HepG2 (cell line): ENCODE results near the gene POU3F3. TPM values are rescaled to one million over a fixed set of nuclear protein-coding genes. Genes with fewer than 3 reads are reported as not detected.

Source experiments
- ASH2L ChIP-seq: fragments of 300-600, 200-600 bp; sonication (generic); IDR thresholded peaks from 2 replicates; pipeline ENCODE4 v1.7.0; 2017; ENCODE audit warnings: low read depth, mild to moderate bottlenecking, moderate library complexity, mixed read lengths, low read length; ENCODE audit not compliant: insufficient read length
- ATF1 ChIP-seq: IDR thresholded peaks from 2 replicates; pipeline ENCODE4 v1.6.1; 2016; ENCODE audit warnings: mild to moderate bottlenecking, control low read depth
- ATF4 ChIP-seq, 2 experiments: fragments of 450-650 bp in 1 of 2; sonication (generic) in 1 of 2; formaldehyde crosslinking; IDR thresholded peaks; 2 replicates each; pipeline versions ENCODE4 v1.5.0 to v1.8.0; 2020 to 2022; ENCODE audit warnings: mild to moderate bottlenecking in 1 of 2, missing genetic modification reagents in 1 of 2
- IKZF1 ChIP-seq: fragments of 450-650 bp; IDR thresholded peaks from 2 replicates; pipeline ENCODE4 v1.7.1; 2016
- KDM3A ChIP-seq: IDR thresholded peaks from 2 replicates; pipeline ENCODE4 v1.6.1; 2018; ENCODE audit warnings: low read depth, missing compliant biosample characterization
- MEIS2 ChIP-seq: sonication (generic); formaldehyde crosslinking; IDR thresholded peaks from 2 replicates; pipeline ENCODE4 v1.9.0; 2021; ENCODE audit warnings: mild to moderate bottlenecking, missing genetic modification reagents
- MTERF4 ChIP-seq: sonication (generic); formaldehyde crosslinking; IDR thresholded peaks from 2 replicates; pipeline ENCODE4 v1.8.0; 2023; ENCODE audit warnings: mild to moderate bottlenecking, missing genetic modification reagents
- MYC ChIP-seq: sonication (generic); formaldehyde crosslinking; IDR thresholded peaks from 2 replicates; pipeline ENCODE4 v1.9.0; 2021; ENCODE audit warnings: missing genetic modification reagents, borderline replicate concordance
- SSRP1 ChIP-seq: IDR thresholded peaks from 2 replicates; pipeline ENCODE4 v1.6.1; 2016; ENCODE audit warnings: control low read depth
- ZBTB4 ChIP-seq: sonication (generic); formaldehyde crosslinking; IDR thresholded peaks from 2 replicates; pipeline ENCODE4 v1.4.0; 2020; ENCODE audit warnings: missing genetic modification reagents, mild to moderate bottlenecking, borderline replicate concordance
- ZBTB7B ChIP-seq: sonication (generic); formaldehyde crosslinking; IDR thresholded peaks from 2 replicates; pipeline ENCODE4 v1.4.0; 2020; ENCODE audit warnings: missing genetic modification reagents
- ZNF431 ChIP-seq: sonication (generic); formaldehyde crosslinking; IDR thresholded peaks from 2 replicates; pipeline ENCODE4 v1.9.0; 2022; ENCODE audit warnings: missing genetic modification reagents, low read depth, mild to moderate bottlenecking, borderline replicate concordance
- ZNF460 ChIP-seq: sonication (generic); formaldehyde crosslinking; IDR thresholded peaks from 2 replicates; pipeline ENCODE4 v1.5.1; 2020; ENCODE audit warnings: missing genetic modification reagents, mild to moderate bottlenecking, borderline replicate concordance
- ZNF552 ChIP-seq: sonication (generic); formaldehyde crosslinking; IDR thresholded peaks from 2 replicates; pipeline ENCODE4 v1.9.0; 2022; ENCODE audit warnings: missing genetic modification reagents, mild to moderate bottlenecking, borderline replicate concordance
- ZNF580 ChIP-seq: IDR thresholded peaks from 2 replicates; pipeline ENCODE4 v1.6.1; 2016; ENCODE audit warnings: low read depth, borderline replicate concordance
- ZSCAN5A ChIP-seq: sonication (generic); formaldehyde crosslinking; IDR thresholded peaks from 2 replicates; pipeline ENCODE4 v1.8.0; 2022; ENCODE audit warnings: mild to moderate bottlenecking, missing genetic modification reagents, borderline replicate concordance
- polyA plus RNA-seq, 8 experiments: library from polyadenylated mRNA; depleted of rRNA in 3 of 8; stranded (reverse) in 7 of 8; unstranded in 1 of 8; fragments of >200 nt; fragmentation: Illumina TruSeq in 4 of 8; extraction: Trizol in 4 of 8; gene quantifications; 2 replicates each; pipeline versions ENCODE4 v1.2.1 to v1.2.3, GENCODE V29; 2011 to 2016; ENCODE audit warnings: low read depth in 4 of 8, missing spikeins in 1 of 8, mixed read lengths in 1 of 8; ENCODE audit not compliant: insufficient read depth in 1 of 8
- total RNA-seq, 5 experiments: library from RNA; depleted of rRNA; stranded (reverse); fragments of >200 nt; fragmentation: Illumina TruSeq; extraction: Trizol; gene quantifications; 2 replicates each; pipeline ENCODE4 v1.2.3, GENCODE V29; 2016; ENCODE audit warnings: low read depth in 1 of 5
- TF ChIP-seq, protein P1 (sequence below): sonication (generic); formaldehyde crosslinking; IDR thresholded peaks from 2 replicates; pipeline ENCODE4 v1.5.1; 2020; ENCODE audit warnings: missing genetic modification reagents, mild to moderate bottlenecking, borderline replicate concordance
- TF ChIP-seq, protein P2 (sequence below): sonication (generic); formaldehyde crosslinking; IDR thresholded peaks from 2 replicates; pipeline ENCODE4 v1.5.0; 2020; ENCODE audit warnings: missing genetic modification reagents, mild to moderate bottlenecking, borderline replicate concordance

The POU3F3 gene
- total and polyA plus RNA-seq, 2 of the 13 experiments (the other 11 are each of a cell fraction or from before 2014, with no cell fraction given): not detected

DNA sequence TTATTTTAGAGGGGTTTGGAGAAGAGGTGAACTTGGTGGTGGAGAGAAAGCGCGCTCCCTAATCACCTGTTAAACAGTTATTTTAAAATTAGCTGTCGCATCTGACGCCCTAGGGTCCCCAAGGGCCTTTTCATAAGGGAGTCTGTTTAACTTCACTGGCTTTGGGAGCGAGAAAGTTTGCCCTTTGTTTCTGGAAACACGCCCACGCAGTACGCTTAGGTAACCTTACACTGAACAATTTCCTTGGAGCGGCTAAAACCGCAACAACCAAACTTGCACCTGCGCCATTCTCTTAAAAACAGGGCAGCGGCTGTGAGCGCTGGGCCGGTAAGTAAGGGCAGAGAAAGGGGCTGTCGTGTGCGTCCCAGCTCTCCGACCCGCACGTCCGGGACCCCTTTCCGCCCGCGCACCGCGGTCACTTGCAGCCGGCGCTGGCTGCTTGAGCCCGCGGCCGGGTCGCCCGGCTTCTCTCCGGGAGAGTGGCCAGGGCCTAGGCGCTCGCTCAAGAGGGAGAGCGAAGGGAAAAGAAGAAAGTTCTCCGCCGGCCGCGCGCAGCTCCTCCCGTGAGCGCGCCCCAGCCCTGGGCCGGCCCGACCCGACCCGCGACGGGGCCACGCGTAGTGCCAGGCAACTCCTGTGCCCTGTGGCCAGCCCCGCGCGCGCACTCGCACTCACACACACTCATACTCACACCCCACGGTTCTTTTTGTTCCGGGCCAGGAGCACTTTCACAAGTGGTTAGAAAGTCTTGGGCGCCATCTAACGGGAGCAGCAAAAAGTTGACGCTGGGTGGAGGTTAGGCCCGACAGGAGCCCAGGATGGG lies 19.2 kb downstream of the POU3F3 start (continued):
- no peak for TF ChIP-seq MEIS2 (CRISPR knock-in tag)
- TF ChIP-seq MYC (CRISPR knock-in tag): peak; percentile 31; the same call in 1 of the 2 replicates
- no peak for TF ChIP-seq ZNF460 (CRISPR knock-in tag)
- TF ChIP-seq ATF1: no peak
- TF ChIP-seq MTERF4: 0 out of 2 replicates have a peak, but pooled peaks have one; percentile 44
- TF ChIP-seq ZNF580 (CRISPR knock-in tag): no peak
- TF ChIP-seq, protein P1, sequence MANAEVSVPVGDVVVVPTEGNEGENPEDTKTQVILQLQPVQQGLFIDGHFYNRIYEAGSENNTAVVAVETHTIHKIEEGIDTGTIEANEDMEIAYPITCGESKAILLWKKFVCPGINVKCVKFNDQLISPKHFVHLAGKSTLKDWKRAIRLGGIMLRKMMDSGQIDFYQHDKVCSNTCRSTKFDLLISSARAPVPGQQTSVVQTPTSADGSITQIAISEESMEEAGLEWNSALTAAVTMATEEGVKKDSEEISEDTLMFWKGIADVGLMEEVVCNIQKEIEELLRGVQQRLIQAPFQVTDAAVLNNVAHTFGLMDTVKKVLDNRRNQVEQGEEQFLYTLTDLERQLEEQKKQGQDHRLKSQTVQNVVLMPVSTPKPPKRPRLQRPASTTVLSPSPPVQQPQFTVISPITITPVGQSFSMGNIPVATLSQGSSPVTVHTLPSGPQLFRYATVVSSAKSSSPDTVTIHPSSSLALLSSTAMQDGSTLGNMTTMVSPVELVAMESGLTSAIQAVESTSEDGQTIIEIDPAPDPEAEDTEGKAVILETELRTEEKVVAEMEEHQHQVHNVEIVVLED (CRISPR knock-in tag): no peak
- TF ChIP-seq ASH2L: peak; percentile 53
- TF ChIP-seq ZNF431 (CRISPR knock-in tag): 0 out of 2 replicates have a peak, but pooled peaks have one; percentile 36
- no peak for TF ChIP-seq IKZF1
- TF ChIP-seq, protein P2, sequence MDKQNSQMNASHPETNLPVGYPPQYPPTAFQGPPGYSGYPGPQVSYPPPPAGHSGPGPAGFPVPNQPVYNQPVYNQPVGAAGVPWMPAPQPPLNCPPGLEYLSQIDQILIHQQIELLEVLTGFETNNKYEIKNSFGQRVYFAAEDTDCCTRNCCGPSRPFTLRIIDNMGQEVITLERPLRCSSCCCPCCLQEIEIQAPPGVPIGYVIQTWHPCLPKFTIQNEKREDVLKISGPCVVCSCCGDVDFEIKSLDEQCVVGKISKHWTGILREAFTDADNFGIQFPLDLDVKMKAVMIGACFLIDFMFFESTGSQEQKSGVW (CRISPR knock-in tag): no peak
- TF ChIP-seq SSRP1 (CRISPR knock-in tag): no peak
- no peak for TF ChIP-seq ZNF552 (CRISPR knock-in tag)
- no peak for TF ChIP-seq KDM3A (CRISPR knock-in tag)
- TF ChIP-seq ZSCAN5A (CRISPR knock-in tag): no peak
- no peak for TF ChIP-seq ZBTB7B (CRISPR knock-in tag)
- TF ChIP-seq ZBTB4 (CRISPR knock-in tag): no peak
- TF ChIP-seq ATF4 (CRISPR knock-in tag; IDR thresholded peaks at IDR 0.05): no peak
